ENCODE measurements around the gene NRBP1. TPM values are rescaled to one million over a fixed set of nuclear protein-coding genes. Genes with fewer than 3 reads are reported as not detected.

Gene NRBP1
- total and polyA plus RNA-seq, 2 of the 4 experiments (the other 2 are of a cell fraction) = 120 to 155 TPM

GRCh38 chr2:27435628-27436027 is 7.2 kb downstream of the NRBP1 start:
- Histone ChIP-seq H3K27me3 (ENCODE audit: control insufficient read depth, insufficient read depth, low read length) (no peaks in the 10 kb centered on the region), H2AK9ac (replicated peaks; ENCODE audit: low read depth, low read length, poor library complexity) (no peak overlapping the region), H4K8ac (ENCODE audit: low read depth in 2 of 2, low read length in 2 of 2) (no peak overlapping the region), H3K18ac (ENCODE audit: low read depth, low read length) (no peak overlapping the region), H2BK5ac (ENCODE audit: low read depth, low read length, poor library complexity, severe bottlenecking) (no peak overlapping the region), H3K56ac (ENCODE audit: extremely low read depth, insufficient read depth, low read length) (no peak overlapping the region), H3K4me1 (ENCODE audit: control insufficient read depth, insufficient read depth, low read length) (peaks cover 3% of the 10 kb centered on the region), H3K79me1 (ENCODE audit: low read depth in 1 of 2, low read length in 2 of 2) (peaks cover 24 to 49% of the 10 kb centered on the region in 2 experiments), H4K91ac (ENCODE audit: insufficient read depth, low read depth, low read length) (no peak overlapping the region), H3K9me3 (ENCODE audit: control insufficient read depth, insufficient read depth, low read length) (no peaks in the 10 kb centered on the region), H4K5ac (ENCODE audit: low read depth, low read length) (no peak overlapping the region), H2BK20ac (ENCODE audit: low read depth, low read length) (no peak overlapping the region), H3K27ac (ENCODE audit: insufficient read depth, low read length) (no peak overlapping the region), H3K9ac (ENCODE audit: low read depth, low read length) (no peak overlapping the region), H2AK5ac (ENCODE audit: low read depth, low read length) (no peak overlapping the region), H3K4me3 (ENCODE audit: insufficient read depth, low read depth, low read length) (no peak overlapping the region), H3K4ac (ENCODE audit: low read depth, low read length) (no peak overlapping the region), H3K23ac (ENCODE audit: low read depth, low read length) (no peak overlapping the region), H3K9me1 (ENCODE audit: insufficient read depth, low read length) (0 out of 2 replicates have a peak, but pooled peaks cover 3% of the 10 kb centered on the region), H3K14ac (replicated peaks; ENCODE audit: low read depth, low read length) (no peak overlapping the region), H3K4me2 (ENCODE audit: low read depth, low read length) (no peak overlapping the region), H3K36me3 (ENCODE audit: control insufficient read depth, insufficient read depth, low read length) (peaks cover 51% of the 10 kb centered on the region), H2BK120ac (ENCODE audit: low read depth, low read length) (no peak overlapping the region), H4K20me1 (ENCODE audit: insufficient read depth, low read length) (peaks cover 36% of the 10 kb centered on the region), H2BK15ac (ENCODE audit: low read depth, low read length) (no peak overlapping the region), H2AFZ (replicated peaks; ENCODE audit: low read length, poor library complexity) (no peak overlapping the region)
- ChIA-PET CTCF (no interaction called here), POLR2A (ENCODE audit: unreplicated experiment) (no interaction called here)
- DNase-seq (no peak), ATAC-seq (ENCODE audit: low read depth) (no peak)
- dilution Hi-C loops (cut with HindIII; ENCODE audit: low sequenced_read_pairs, unreplicated experiment) = no loop called here
- intact Hi-C loops (cut with micrococcal nuclease) = no loop called here
- TF ChIP-seq CEBPB (IDR thresholded peaks at IDR 0.05; ENCODE audit: low read depth, low read length) (no peak), MXI1 (IDR thresholded peaks at IDR 0.05; ENCODE audit: borderline replicate concordance, low read depth, low read length) (no peak), USF2 (IDR thresholded peaks at IDR 0.05; ENCODE audit: low read depth, low read length) (no peak), MAZ (IDR thresholded peaks at IDR 0.05; ENCODE audit: borderline replicate concordance, low read depth, low read length) (no peak), MAFK (IDR thresholded peaks at IDR 0.05; ENCODE audit: low read depth, low read length) (no peak), CHD1 (IDR thresholded peaks at IDR 0.05; ENCODE audit: low read depth, low read length) (no peak), NFE2L2 (IDR thresholded peaks at IDR 0.05; ENCODE audit: low read depth, low read length) (no peak), BHLHE40 (IDR thresholded peaks at IDR 0.05; ENCODE audit: low read depth, low read length) (no peak), CTCF (conservative IDR thresholded peaks at IDR 0.05; ENCODE audit: low read depth, low read length) (no peak), RAD21 (IDR thresholded peaks at IDR 0.05; ENCODE audit: low read length) (no peak), ELK1 (IDR thresholded peaks at IDR 0.05; ENCODE audit: borderline replicate concordance, low read depth, low read length) (no peak), FOS (IDR thresholded peaks at IDR 0.05; ENCODE audit: low read depth, low read length) (no peak), RCOR1 (IDR thresholded peaks at IDR 0.05; ENCODE audit: insufficient replicate concordance, low read length) (no peak), POLR2A (IDR thresholded peaks at IDR 0.05; ENCODE audit: low read depth, low read length) (no peak), RFX5 (IDR thresholded peaks at IDR 0.05; ENCODE audit: low read depth, low read length) (no peak), SMC3 (IDR thresholded peaks at IDR 0.05; ENCODE audit: low read depth, low read length) (no peak)
- BruUV-seq (replicated peaks) = no TSS peak
- in situ Hi-C loops (cut with MboI; ENCODE audit: low sequenced_read_pairs) = no loop called here
- 100% methylated on average over 2 of the region's 6 CpGs; no CpG with 5 or more reads in 1 of the 2 experiments for WGBS, 2 experiments (ENCODE audit: extremely low coverage in 2 of 2, insufficient read length in 1 of 2)

Measured in IMR-90 (cell line).